ENCODE measurements around the gene ARIH2. TPM values are rescaled to one million over a fixed set of nuclear protein-coding genes. Genes with fewer than 3 reads are reported as not detected.

The ARIH2 gene
- total RNA-seq, 1 experiment from 2014 or later, result 122 TPM

DNA sequence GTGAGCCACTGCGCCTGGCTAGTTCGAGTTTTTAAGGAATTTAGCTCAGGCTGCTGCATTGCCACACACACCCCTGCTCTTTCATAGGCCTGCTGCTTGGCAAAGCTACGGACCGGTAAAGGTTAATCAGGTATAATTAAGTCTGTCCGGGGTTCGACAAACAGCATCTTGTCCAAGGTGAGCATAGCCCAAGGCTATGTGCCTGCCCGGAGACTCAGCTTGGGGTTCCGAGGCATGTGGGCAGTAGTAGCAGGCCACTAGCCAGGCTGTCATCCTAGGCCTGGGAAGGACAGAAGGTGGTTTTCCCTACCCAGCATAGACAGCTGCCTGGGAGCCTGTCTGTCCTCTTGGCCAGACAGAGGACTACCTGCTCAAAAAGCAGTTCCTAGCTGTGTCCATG, 78.0 kb downstream of the ARIH2 start:
- Histone ChIP-seq H3K14ac (ENCODE audit: insufficient read depth, low read length) (no peak overlapping the region), H2AK5ac (ENCODE audit: insufficient read length, low read length) (no peak overlapping the region), H2BK5ac (ENCODE audit: insufficient read length, low read length) (no peak overlapping the region), H4K91ac (ENCODE audit: insufficient read length, low read depth, low read length) (no peak overlapping the region), H3K79me1 (ENCODE audit: insufficient read depth, low read depth, low read length, poor library complexity, severe bottlenecking) (no peaks in the 10 kb centered on the region), H3K4ac (ENCODE audit: low read depth, low read length) (no peak overlapping the region), H3T11ph (ENCODE audit: low read length) (no peak overlapping the region), H3K9ac (ENCODE audit: extremely low read depth, insufficient read length, low read length) (no peak overlapping the region), H2BK20ac (ENCODE audit: low read depth, low read length, poor library complexity, severe bottlenecking) (no peak overlapping the region), H3K27me3 (ENCODE audit: insufficient read depth, low read length) (no peaks in the 10 kb centered on the region), H3K79me2 (ENCODE audit: insufficient read depth, low read length) (no peaks in the 10 kb centered on the region; the same call in 1 of the 2 replicates), H2BK15ac (ENCODE audit: low read depth, low read length) (no peak overlapping the region), H4K20me1 (ENCODE audit: control insufficient read depth, insufficient read depth, insufficient read length) (no peaks in the 10 kb centered on the region), H3K4me2 (ENCODE audit: insufficient read depth, insufficient read length, low read length) (no peak overlapping the region), H3K9me3 (ENCODE audit: control insufficient read depth, low read depth, low read length) (no peaks in the 10 kb centered on the region), H2AFZ (ENCODE audit: low read length) (no peak overlapping the region), H3K4me1 (ENCODE audit: insufficient read depth, low read length) (peaks cover under 1% of the 10 kb centered on the region; the same call in 1 of the 2 replicates), H3K23me2 (ENCODE audit: insufficient read length, low read depth, low read length, poor library complexity, severe bottlenecking) (no peaks in the 10 kb centered on the region), H4K5ac (ENCODE audit: insufficient read length, low read depth, low read length) (no peak overlapping the region), H3K18ac (ENCODE audit: insufficient read length, low read depth, low read length) (no peak overlapping the region), H2BK120ac (ENCODE audit: low read depth, low read length, poor library complexity, severe bottlenecking) (no peak overlapping the region), H2BK12ac (ENCODE audit: insufficient read length, low read depth, low read length) (no peak overlapping the region), H3K23ac (ENCODE audit: insufficient read length, low read depth, low read length) (no peak overlapping the region), H4K8ac (replicated peaks; ENCODE audit: insufficient read length, low read depth, low read length) (no peak overlapping the region), H3K56ac (ENCODE audit: insufficient read length, low read depth, low read length) (no peak overlapping the region), H3K27ac (ENCODE audit: insufficient read length, low read depth, low read length) (no peak overlapping the region)
- no CpG with 5 or more reads among the region's 8 CpGs for WGBS (ENCODE audit: extremely low coverage, insufficient read length, low lambda C conversion rate)
- DNase-seq, result no peak
- Mint-ChIP-seq H3K4me1 (peaks cover 28% of the 10 kb centered on the region in 2 experiments), H3K4me3 (no peak overlapping the region), H3K9me3 (no peaks in the 10 kb centered on the region), H3K27me3 (ENCODE audit: low read depth) (no peaks in the 10 kb centered on the region), H3K36me3 (ENCODE audit: insufficient read depth in 1 of 3, low read depth in 3 of 3) (peaks cover 3 to 24% (median 14%) of the 10 kb centered on the region in 3 experiments; a peak in 5 of 7 replicates), H3K27ac (no peak overlapping the region)
- TF ChIP-seq CTCF (conservative IDR thresholded peaks at IDR 0.05), result no peak
